Activated CD4-positive, CD25-positive, alpha-beta regulatory T cell treated with anti-CD3 and anti-CD28 coated beads, Interleukin-2, amount 50 U/mL, for 24 hours (primary cell): ENCODE measurements around the gene TMEM217.
A peak's percentile ranks its signal among the peaks of the same experiment; 100 is the strongest.
"Not testable (repeated sequence)": the region's sequence is repeated elsewhere in the genome, so short reads cannot be mapped to it uniquely, and the experiment has no call there.

Experiments
- ATAC-seq, 2 donors: fragments of 150-1000 bp; cut with Tn5 transposase; one replicate each; pipeline ENCODE4 v1.10.0; 2021; ENCODE audit warnings: mild to moderate bottlenecking in 1 of 2, moderate library complexity in 1 of 2

Gene TMEM217

GRCh38 chr6:37257634-37258404, at the start of gene TMEM217, which contains the start of gene TBC1D22B:
TSS of gene TMEM217 (minus strand) at chr6:37258144. CDS start at chr6:37219030, 39,114 bp downstream.
TSS of gene TBC1D22B (plus strand) at chr6:37257772. CDS start at chr6:37257918, 146 bp downstream.
- ATAC-seq, result peak; percentile 99 to 100

DNA sequence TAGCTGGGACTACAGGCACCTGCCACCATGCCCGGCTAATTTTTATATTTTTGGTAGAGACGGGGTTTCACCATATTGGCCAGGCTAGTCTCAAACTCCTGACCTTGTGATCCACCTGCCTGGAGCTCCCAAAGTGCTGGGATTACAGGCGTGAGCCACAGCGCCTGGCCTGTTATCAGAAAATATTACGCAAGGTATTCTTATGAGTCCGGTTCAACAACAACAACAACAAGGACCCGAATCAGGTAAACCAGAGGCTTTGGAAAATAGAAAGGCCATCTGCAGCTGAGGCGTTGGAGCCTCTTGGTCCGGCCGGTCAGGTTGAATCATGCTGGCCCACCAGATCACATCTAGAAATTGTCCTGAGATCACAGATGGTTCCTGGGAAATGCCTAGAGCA, 49.5 kb upstream of the TMEM217 start:
- not testable (repeated sequence) for ATAC-seq

- ATAC-seq, result no peak
Measured at GRCh38 chr6:37306624-37307222, 48.8 kb upstream of the TMEM217 start.

DNA sequence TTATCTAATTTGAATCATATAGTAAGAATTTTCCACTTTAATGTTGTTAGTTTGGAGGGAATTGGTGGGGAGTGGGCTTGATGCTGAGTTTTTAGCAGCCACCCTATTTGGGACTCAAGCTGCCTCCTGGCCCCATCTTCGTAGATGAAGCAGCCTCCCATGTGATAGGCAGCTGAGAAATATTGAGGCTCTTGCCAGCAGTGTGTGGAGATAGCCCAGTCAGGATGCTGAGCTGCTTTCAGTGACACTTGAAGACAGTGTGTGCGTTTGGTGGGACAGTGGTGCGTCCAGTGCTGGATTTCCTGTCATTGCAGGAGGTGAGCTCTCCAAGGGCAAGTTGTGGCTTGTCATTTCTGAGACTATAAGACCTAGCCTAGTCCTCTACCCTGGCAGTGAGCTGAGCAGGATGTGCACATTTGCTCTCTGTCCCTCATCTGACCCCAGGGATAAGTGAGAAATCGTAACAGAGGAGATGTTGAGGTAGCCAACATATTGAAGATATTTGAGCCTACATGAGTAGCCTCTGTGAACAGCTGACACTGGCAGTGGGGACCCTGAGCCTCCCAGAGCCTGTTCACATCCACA, 48.0 kb upstream of the TMEM217 start:
- ATAC-seq, result no peak

GRCh38 chr6:37304766-37305165, 46.8 kb upstream of the TMEM217 start:
- no peak for ATAC-seq

DNA sequence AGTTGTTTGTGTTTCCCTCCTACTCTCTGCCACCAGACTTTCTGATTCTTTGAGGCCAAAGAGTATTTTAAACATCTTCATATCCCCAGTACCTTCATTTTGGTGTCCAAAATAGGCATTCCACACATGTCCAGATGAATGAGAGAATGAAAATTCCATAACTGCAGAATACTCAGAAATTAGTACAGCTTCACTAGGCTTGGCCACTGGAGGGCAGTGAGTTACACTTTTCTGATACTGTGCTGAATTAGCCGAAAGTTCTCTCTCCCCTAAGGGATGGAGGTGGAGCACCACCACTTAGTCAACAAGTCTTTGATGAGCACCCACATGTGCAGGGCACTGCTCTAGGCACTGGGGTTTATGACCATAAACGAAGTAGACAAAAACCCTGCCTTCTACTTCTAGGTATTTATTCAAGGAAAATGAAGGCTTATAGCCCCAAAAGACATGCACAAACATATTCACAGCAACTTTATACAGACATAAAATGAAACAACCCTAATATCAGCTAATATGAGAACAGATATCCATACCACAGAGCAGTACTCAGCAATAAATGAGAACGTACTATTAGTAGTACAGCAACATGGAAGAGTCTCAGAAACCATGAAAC, 46.1 kb upstream of the TMEM217 start:
- peak; percentile 35 to 53 for ATAC-seq

DNA sequence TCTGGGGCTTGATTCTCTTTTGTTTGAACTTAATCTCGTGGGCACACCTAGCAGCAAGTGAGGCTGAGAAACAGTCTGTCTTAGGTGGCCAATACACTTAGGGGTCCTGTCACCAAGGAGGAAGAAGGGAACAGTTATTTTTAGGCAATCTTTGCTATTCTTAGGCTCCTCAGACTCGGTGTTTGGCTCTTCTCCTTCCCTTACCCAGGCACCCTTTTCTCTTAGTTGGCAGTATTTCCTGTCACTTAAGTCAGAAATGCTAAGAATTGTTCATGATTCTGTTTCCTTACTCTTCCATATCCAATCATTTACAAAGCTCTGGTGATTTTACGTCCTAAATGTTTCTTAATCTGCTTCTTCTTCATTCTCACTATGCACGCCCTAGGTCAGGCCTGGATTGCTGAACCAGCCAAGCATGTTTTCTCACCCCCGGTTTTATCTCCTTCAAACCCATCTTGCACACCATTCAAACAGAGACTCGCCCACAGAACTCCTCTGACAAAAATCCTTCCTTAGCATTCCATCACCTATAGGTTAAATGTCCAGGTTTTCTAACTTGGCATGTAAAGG, 45.2 kb upstream of the TMEM217 start:
- ATAC-seq, result no peak

GRCh38 chr6:37302086-37302686, 44.2 kb upstream of the TMEM217 start:
- ATAC-seq, result no peak

DNA sequence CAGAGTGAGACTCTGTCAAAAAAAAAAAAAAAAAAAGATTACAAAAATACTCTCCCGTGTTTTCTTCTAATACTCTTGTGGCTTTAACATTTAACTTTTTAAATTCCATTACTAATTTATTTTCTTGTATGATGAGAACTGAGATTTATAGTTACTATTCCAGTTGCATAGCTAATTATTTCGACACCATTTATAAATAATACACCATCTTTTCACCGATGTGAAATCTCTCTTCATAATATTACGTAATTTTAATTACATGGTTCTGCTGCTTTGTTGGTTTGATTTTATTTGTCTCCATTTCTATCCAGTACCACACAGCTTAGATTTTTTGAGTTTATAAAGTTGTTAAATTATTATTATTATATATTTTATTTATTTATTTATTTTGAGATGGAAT, 42.0 kb upstream of the TMEM217 start:
- ATAC-seq, result no peak

DNA sequence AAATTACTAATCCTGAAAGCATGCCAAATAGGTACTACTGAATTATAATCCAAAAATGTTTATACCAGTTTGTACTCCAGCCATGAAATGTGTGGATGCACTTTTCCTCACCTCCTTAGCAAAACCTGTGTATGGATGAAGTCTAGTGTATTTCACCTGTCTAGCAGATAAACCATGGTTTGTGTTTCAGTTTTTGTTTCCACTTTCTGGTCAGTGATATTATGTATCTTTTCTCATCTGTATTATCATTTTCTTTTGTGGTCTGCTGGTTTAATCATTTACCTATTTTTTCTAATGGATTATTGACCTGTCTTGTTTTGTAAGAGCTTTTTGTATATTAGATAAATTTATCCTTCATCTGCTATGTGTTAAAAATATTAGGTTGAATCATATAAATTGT, 41.0 kb upstream of the TMEM217 start:
- no peak for ATAC-seq

DNA sequence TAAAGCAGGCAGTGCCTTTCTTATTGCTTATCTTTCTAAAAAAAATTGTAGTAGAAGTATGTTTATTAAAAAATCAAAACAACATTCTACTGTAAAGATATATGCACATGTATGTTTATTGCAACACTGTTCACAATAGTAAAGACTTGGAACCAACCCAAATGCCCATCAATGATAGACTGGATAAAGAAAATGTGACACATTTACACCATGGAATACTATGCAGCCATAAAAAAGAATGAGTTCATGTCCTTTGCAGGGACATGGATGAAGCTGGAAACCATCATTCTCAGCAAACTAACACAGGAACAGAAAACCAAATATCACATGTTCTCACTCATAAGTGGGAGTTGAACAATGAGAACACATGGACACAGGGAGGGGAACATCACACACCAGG, 39.7 kb upstream of the TMEM217 start:
- ATAC-seq, result not testable (repeated sequence)

GRCh38 chr6:37293426-37293825, 35.5 kb upstream of the TMEM217 start:
- no peak for ATAC-seq

GRCh38 chr6:37289931-37290330, 32.0 kb upstream of the TMEM217 start:
- ATAC-seq, result peak; percentile 48 to 51

- no peak for ATAC-seq
Measured at GRCh38 chr6:37288247-37288646, 30.3 kb upstream of the TMEM217 start.

- no peak for ATAC-seq
Measured at GRCh38 chr6:37287519-37288157, 29.7 kb upstream of the TMEM217 start.

GRCh38 chr6:37285861-37286311, 27.9 kb upstream of the TMEM217 start:
- ATAC-seq, result peak; percentile 6 to 68

DNA sequence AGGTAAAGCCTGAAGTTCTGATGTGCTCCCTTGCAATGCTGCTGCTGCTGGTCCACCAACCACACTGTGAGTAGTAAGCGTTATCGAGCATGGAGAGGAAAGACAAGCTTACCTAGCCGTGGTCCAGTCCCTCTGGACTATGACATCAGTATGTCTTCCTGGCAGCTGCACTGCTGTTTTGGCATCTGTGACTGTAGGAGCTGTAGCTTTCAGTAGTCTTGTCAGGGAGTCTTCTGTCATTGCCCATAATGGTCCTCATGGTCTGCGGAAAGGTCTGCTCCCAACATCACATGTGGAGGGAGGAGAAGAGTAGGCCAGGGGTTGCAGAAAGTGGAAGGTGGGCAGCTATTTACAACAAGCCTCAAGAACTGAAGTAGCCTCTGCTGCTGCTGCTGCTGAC, 26.8 kb upstream of the TMEM217 start:
- no peak for ATAC-seq

- ATAC-seq, result no peak
Measured at GRCh38 chr6:37283671-37284151, 25.8 kb upstream of the TMEM217 start.

DNA sequence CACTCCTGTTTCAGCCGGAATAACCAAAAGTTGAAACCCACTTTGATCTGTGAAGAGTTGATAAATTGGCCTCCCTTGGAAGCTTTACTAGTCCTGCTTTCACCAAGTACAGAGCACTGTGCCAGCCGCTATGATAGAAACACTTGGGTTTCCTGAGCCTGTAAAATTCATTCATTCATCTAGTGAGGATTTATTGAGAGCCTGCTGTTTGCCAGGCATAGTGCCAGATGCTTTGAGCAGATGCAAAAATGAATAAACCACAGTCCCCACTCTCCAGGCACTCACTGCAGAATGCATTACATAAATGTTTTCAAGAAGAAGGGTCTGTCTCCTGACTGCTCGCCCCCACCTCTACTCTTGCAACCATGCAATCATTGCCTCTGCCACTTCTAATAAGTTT, 25.3 kb upstream of the TMEM217 start:
- ATAC-seq, result no peak

GRCh38 chr6:37282371-37282770, 24.4 kb upstream of the TMEM217 start:
- ATAC-seq, result no peak

- ATAC-seq, result no peak
Measured at GRCh38 chr6:37280162-37280887, 22.4 kb upstream of the TMEM217 start.
